HepG2 (cell line): ENCODE results near the gene FGD5. TPM values are rescaled to one million over a fixed set of nuclear protein-coding genes. Genes with fewer than 3 reads are reported as not detected.

Experiments used
- ATAC-seq: fragments of 200-7000 bp; cut with Tn5 transposase; 3 replicates; pipeline ENCODE4 v1.9.1; 2020; ENCODE audit warnings: mild to moderate bottlenecking, moderate library complexity
- BruUV-seq: library from RNA; stranded (reverse); fragments of 400-500 nt; replicated peaks from 2 replicates; lab custom pipeline; 2021; lab: Mats Ljungman, UMichigan
- CTCF ChIA-PET: fragments of 300-600 bp; formaldehyde crosslinking; extraction: SDS; loops from one replicate; lab custom pipeline; 2021; ENCODE audit warnings: low total read pairs, inconsistent platforms, low intra/inter-chr PET ratio; lab: Yijun Ruan, JAX
- POLR2A ChIA-PET: fragments of 350-600 bp; sonication (Branson Sonifier 250); formaldehyde crosslinking; loops from one replicate; lab custom pipeline; 2020; ENCODE audit warnings: antibody characterized with exemption, inconsistent platforms; lab: Yijun Ruan, JAX
- DNase-seq: peaks from one replicate; pipeline ENCODE4 v3.0.0-alpha.2; 2015; ENCODE audit warnings: low spot score
- FAIRE-seq: peaks from 3 replicates; lab custom pipeline; 2011; peaks lifted over from hg19 to GRCh38; lab: Jason Lieb, UNC
- H2AFZ ChIP-seq: one replicate; pipeline ENCODE4 v1.6.1; 2011; ENCODE audit warnings: low read length, inconsistent platforms
- H3K27ac ChIP-seq: fragments of 300-600 bp; 3 replicates; pipeline ENCODE4 v1.8.0; 2011; ENCODE audit warnings: mixed run types, mild to moderate bottlenecking, mixed read lengths, low read length, inconsistent platforms; ENCODE audit not compliant: insufficient read depth; ENCODE audit errors: extremely low read length
- H3K27me3 ChIP-seq, 2 experiments: fragments of 200-600 bp in 1 of 2; 2 replicates in 1 of 2; 3 replicates in 1 of 2; pipeline versions ENCODE4 v1.6.0 to v1.8.0; 2011; ENCODE audit warnings: low read length in 2 of 2, mild to moderate bottlenecking in 2 of 2, moderate library complexity in 2 of 2, inconsistent platforms in 1 of 2; ENCODE audit not compliant: insufficient read depth in 2 of 2, control insufficient read depth in 1 of 2
- H3K36me3 ChIP-seq, 2 experiments: fragments of 200-600 bp in 1 of 2; replicated peaks in 1 of 2; 2 replicates in 1 of 2; 3 replicates in 1 of 2; pipeline versions ENCODE4 v1.5.1 to v1.8.0; 2011; ENCODE audit warnings: low read length in 2 of 2, inconsistent platforms in 1 of 2; ENCODE audit not compliant: insufficient read depth in 2 of 2, control insufficient read depth in 1 of 2
- H3K4me1 ChIP-seq: 2 replicates; pipeline ENCODE4 v1.5.1; 2012; ENCODE audit warnings: low read length, inconsistent platforms; ENCODE audit not compliant: insufficient read depth
- H3K4me2 ChIP-seq: 2 replicates; pipeline ENCODE4 v1.6.0; 2011; ENCODE audit warnings: low read depth, low read length, inconsistent platforms
- H3K4me3 ChIP-seq, 3 experiments: fragments of 200-600 bp in 1 of 3; sonication (generic), shearing (Covaris generic) in 1 of 3; replicated peaks in 1 of 3; 2 replicates each; pipeline ENCODE4 v1.5.1; 2011 to 2016; ENCODE audit warnings: low read length in 3 of 3, inconsistent platforms in 2 of 3, low read depth in 2 of 3, mild to moderate bottlenecking in 2 of 3, control low read depth in 1 of 3, mixed read lengths in 1 of 3; ENCODE audit not compliant: insufficient read depth in 1 of 3
- H3K79me2 ChIP-seq: one replicate; pipeline ENCODE4 v1.6.1; 2011; ENCODE audit warnings: low read length, inconsistent platforms; ENCODE audit not compliant: insufficient read depth
- H3K9ac ChIP-seq: 2 replicates; pipeline ENCODE4 v1.6.0; 2011; ENCODE audit warnings: mild to moderate bottlenecking, low read depth, low read length, inconsistent platforms; ENCODE audit not compliant: insufficient read depth
- H3K9me3 ChIP-seq: 2 replicates; pipeline ENCODE4 v1.5.1; 2012; ENCODE audit warnings: mild to moderate bottlenecking, low read length
- H4K20me1 ChIP-seq: 2 replicates; pipeline ENCODE4 v1.6.0; 2011; ENCODE audit warnings: inconsistent platforms, mild to moderate bottlenecking, low read length, moderate library complexity; ENCODE audit not compliant: insufficient read depth
- DPF2 ChIP-seq: sonication (generic); formaldehyde crosslinking; IDR thresholded peaks from 2 replicates; pipeline ENCODE4 v1.4.0; 2020; ENCODE audit warnings: mild to moderate bottlenecking, low read depth, missing genetic modification reagents, borderline replicate concordance
- GATA4 ChIP-seq: sonication (generic); IDR thresholded peaks from 2 replicates; pipeline ENCODE4 v1.6.1; 2016; ENCODE audit warnings: antibody characterized with exemption, low read depth, borderline replicate concordance
- HOXD1 ChIP-seq: sonication (generic); formaldehyde crosslinking; IDR thresholded peaks from 2 replicates; pipeline ENCODE4 v1.5.0; 2020; ENCODE audit warnings: missing genetic modification reagents
- KDM2A ChIP-seq: sonication (generic); formaldehyde crosslinking; IDR thresholded peaks from 2 replicates; pipeline ENCODE4 v1.4.0; 2020; ENCODE audit warnings: low read depth, missing genetic modification reagents, borderline replicate concordance
- KMT2B ChIP-seq: IDR thresholded peaks from 2 replicates; pipeline ENCODE4 v1.6.1; 2016; ENCODE audit warnings: missing genetic modification reagents, missing compliant biosample characterization
- RBM39 ChIP-seq: fragments of 200-400 bp; formaldehyde crosslinking; IDR thresholded peaks from one replicate; pipeline ENCODE4 v1.6.1; 2018; ENCODE audit warnings: antibody characterized with exemption, mild to moderate bottlenecking, low read depth, low read length; ENCODE audit not compliant: poor library complexity, severe bottlenecking
- SP4 ChIP-seq: sonication (generic); formaldehyde crosslinking; IDR thresholded peaks from 2 replicates; pipeline ENCODE4 v1.8.1; 2023; ENCODE audit warnings: mild to moderate bottlenecking, missing genetic modification reagents
- ZBTB21 ChIP-seq: sonication (generic); formaldehyde crosslinking; IDR thresholded peaks from 2 replicates; pipeline ENCODE4 v1.4.0; 2020; ENCODE audit warnings: missing genetic modification reagents
- ZNF260 ChIP-seq: sonication (generic); formaldehyde crosslinking; IDR thresholded peaks from 2 replicates; pipeline ENCODE4 v1.4.0; 2020; ENCODE audit warnings: missing genetic modification reagents, low read depth, mild to moderate bottlenecking, borderline replicate concordance
- ZNF644 ChIP-seq: IDR thresholded peaks from 2 replicates; pipeline ENCODE4 v1.6.1; 2016; ENCODE audit warnings: low read depth
- WGBS: methylation state at CpG from one replicate; pipeline ENCODE4 v1.1.6; 2017; ENCODE audit warnings: low lambda C conversion rate; 5-methylcytosine and 5-hydroxymethylcytosine counted together
- in situ Hi-C: cut with HindIII; loops from 2 replicates; pipeline ENCODE4 v1.10.0; 2017; ENCODE audit warnings: low pct_unique_long_range_greater_than_20kb; ENCODE audit not compliant: extremely low pct_ligation_motif_present
- intact Hi-C: fragments of 100-400 bp; cut with micrococcal nuclease; formaldehyde crosslinking; loops from one replicate; pipeline ENCODE4 v1.10.0; 2022; ENCODE audit not compliant: unreplicated experiment
- polyA plus RNA-seq, 8 experiments: library from polyadenylated mRNA; depleted of rRNA in 3 of 8; stranded (reverse) in 7 of 8; unstranded in 1 of 8; fragments of >200 nt; fragmentation: Illumina TruSeq in 4 of 8; extraction: Trizol in 4 of 8; gene quantifications; 2 replicates each; pipeline versions ENCODE4 v1.2.1 to v1.2.3, GENCODE V29; 2011 to 2016; ENCODE audit warnings: low read depth in 4 of 8, missing spikeins in 1 of 8, mixed read lengths in 1 of 8; ENCODE audit not compliant: insufficient read depth in 1 of 8
- total RNA-seq, 5 experiments: library from RNA; depleted of rRNA; stranded (reverse); fragments of >200 nt; fragmentation: Illumina TruSeq; extraction: Trizol; gene quantifications; 2 replicates each; pipeline ENCODE4 v1.2.3, GENCODE V29; 2016; ENCODE audit warnings: low read depth in 1 of 5
- TF ChIP-seq, protein P1 (sequence below): sonication (generic); formaldehyde crosslinking; conservative IDR thresholded peaks from 2 replicates; pipeline ENCODE4 v1.8.0; 2022; ENCODE audit warnings: low read depth, missing genetic modification reagents
- TF ChIP-seq, protein P2 (sequence below): sonication (generic); formaldehyde crosslinking; IDR thresholded peaks from 2 replicates; pipeline ENCODE4 v1.4.0; 2020; ENCODE audit warnings: missing genetic modification reagents, borderline replicate concordance
- TF ChIP-seq, protein P3 (sequence below): sonication (generic); formaldehyde crosslinking; IDR thresholded peaks from 2 replicates; pipeline ENCODE4 v1.4.0; 2020; ENCODE audit warnings: missing genetic modification reagents, mild to moderate bottlenecking, borderline replicate concordance
- TF ChIP-seq, protein P4 (sequence below): sonication (generic); formaldehyde crosslinking; IDR thresholded peaks from 2 replicates; pipeline ENCODE4 v1.4.0; 2020; ENCODE audit warnings: mild to moderate bottlenecking, missing genetic modification reagents
- TF ChIP-seq, protein P5 (sequence below): sonication (generic); formaldehyde crosslinking; IDR thresholded peaks from 2 replicates; pipeline ENCODE4 v1.8.0; 2022; ENCODE audit warnings: missing genetic modification reagents, mild to moderate bottlenecking, borderline replicate concordance

Gene FGD5
- total and polyA plus RNA-seq, 2 of the 13 experiments (the other 11 are each of a cell fraction or from before 2014, with no cell fraction given) = 0.17 TPM; not detected in 1

DNA sequence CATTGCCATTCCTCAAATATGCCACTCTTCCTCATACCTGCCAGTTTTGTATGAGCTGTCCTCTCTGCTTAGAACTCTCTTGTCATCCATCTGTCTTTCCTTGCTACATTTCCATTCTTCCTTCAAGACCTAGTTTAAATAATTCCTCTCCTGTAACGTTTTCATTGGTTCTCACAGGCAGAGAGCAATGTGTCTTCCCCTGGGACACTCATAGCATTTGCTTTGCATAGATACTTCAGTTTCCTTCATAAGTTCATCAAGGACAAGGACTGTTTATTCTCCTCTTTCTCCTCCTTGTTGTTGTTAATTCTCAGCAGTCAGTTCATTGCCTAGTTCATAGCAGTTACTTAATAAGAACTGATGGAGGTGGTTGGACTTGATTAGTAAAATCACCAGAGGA lies 139.2 kb downstream of the FGD5 start (continued):
- TF ChIP-seq, protein P1, sequence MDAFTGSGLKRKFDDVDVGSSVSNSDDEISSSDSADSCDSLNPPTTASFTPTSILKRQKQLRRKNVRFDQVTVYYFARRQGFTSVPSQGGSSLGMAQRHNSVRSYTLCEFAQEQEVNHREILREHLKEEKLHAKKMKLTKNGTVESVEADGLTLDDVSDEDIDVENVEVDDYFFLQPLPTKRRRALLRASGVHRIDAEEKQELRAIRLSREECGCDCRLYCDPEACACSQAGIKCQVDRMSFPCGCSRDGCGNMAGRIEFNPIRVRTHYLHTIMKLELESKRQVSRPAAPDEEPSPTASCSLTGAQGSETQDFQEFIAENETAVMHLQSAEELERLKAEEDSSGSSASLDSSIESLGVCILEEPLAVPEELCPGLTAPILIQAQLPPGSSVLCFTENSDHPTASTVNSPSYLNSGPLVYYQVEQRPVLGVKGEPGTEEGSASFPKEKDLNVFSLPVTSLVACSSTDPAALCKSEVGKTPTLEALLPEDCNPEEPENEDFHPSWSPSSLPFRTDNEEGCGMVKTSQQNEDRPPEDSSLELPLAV = no peak
- TF ChIP-seq KMT2B (CRISPR knock-in tag) = no peak
- TF ChIP-seq RBM39 = no peak
- no peak for TF ChIP-seq KDM2A (CRISPR knock-in tag)
- TF ChIP-seq SP4 (CRISPR knock-in tag) = no peak

DNA sequence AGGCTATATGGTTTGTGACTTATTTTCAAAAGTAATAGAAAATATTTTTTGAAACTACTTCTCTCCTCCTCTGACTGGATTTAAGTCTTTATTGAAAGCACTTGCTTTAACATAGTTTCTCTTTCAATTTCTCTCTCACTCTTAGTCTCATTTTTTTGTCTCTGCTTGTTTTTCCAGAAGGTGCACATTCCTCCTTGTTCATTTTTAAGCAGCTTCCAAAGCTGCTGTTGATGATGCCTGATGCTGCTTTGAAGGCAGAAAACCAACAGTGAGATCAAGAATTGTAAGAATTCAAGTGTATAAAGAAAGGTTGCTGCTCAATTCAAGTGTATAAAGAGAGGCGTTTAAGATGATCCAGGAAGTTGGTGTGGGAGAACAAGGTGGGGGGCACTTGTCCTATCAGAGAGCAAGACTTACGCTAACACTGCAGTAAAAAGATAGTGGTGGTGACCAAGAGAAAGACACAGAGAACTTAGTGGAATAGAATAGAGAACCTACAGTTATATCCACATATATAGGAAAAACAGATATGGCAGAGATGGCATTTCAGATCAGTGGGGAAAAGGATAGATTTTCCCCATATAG lies 140.7 kb downstream of the FGD5 start:
- Histone ChIP-seq H4K20me1 (peaks cover under 1% of the 10 kb centered on the region; the same call in 1 of the 2 replicates), H3K36me3 (peaks cover 0 to 28% of the 10 kb centered on the region in 2 experiments; a peak in 3 of 5 replicates), H3K9me3 (no peaks in the 10 kb centered on the region), H3K27ac (no peak overlapping the region), H3K9ac (no peak overlapping the region), H3K79me2 (peaks cover 38% of the 10 kb centered on the region), H2AFZ (no peak overlapping the region), H3K4me3 (no peak overlapping the region), H3K4me1 (peaks cover 12% of the 10 kb centered on the region; the same call in 1 of the 2 replicates), H3K4me2 (no peak overlapping the region), H3K27me3 (no peaks in the 10 kb centered on the region)
- POLR2A ChIA-PET = no interaction called here
- no TSS peak for BruUV-seq
- CTCF ChIA-PET = no interaction called here
- no peak for DNase-seq
- ATAC-seq = no peak
- in situ Hi-C loops (no loop called here), intact Hi-C loops (no loop called here)
- WGBS = 99% methylated on average over 2 of the region's 2 CpGs
- no peak for FAIRE-seq
- TF ChIP-seq, protein P2, sequence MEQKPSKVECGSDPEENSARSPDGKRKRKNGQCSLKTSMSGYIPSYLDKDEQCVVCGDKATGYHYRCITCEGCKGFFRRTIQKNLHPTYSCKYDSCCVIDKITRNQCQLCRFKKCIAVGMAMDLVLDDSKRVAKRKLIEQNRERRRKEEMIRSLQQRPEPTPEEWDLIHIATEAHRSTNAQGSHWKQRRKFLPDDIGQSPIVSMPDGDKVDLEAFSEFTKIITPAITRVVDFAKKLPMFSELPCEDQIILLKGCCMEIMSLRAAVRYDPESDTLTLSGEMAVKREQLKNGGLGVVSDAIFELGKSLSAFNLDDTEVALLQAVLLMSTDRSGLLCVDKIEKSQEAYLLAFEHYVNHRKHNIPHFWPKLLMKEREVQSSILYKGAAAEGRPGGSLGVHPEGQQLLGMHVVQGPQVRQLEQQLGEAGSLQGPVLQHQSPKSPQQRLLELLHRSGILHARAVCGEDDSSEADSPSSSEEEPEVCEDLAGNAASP (CRISPR knock-in tag) = no peak
- no peak for TF ChIP-seq ZBTB21 (CRISPR knock-in tag)
- TF ChIP-seq, protein P3, sequence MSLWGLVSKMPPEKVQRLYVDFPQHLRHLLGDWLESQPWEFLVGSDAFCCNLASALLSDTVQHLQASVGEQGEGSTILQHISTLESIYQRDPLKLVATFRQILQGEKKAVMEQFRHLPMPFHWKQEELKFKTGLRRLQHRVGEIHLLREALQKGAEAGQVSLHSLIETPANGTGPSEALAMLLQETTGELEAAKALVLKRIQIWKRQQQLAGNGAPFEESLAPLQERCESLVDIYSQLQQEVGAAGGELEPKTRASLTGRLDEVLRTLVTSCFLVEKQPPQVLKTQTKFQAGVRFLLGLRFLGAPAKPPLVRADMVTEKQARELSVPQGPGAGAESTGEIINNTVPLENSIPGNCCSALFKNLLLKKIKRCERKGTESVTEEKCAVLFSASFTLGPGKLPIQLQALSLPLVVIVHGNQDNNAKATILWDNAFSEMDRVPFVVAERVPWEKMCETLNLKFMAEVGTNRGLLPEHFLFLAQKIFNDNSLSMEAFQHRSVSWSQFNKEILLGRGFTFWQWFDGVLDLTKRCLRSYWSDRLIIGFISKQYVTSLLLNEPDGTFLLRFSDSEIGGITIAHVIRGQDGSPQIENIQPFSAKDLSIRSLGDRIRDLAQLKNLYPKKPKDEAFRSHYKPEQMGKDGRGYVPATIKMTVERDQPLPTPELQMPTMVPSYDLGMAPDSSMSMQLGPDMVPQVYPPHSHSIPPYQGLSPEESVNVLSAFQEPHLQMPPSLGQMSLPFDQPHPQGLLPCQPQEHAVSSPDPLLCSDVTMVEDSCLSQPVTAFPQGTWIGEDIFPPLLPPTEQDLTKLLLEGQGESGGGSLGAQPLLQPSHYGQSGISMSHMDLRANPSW (CRISPR knock-in tag) = no peak
- TF ChIP-seq, protein P4, sequence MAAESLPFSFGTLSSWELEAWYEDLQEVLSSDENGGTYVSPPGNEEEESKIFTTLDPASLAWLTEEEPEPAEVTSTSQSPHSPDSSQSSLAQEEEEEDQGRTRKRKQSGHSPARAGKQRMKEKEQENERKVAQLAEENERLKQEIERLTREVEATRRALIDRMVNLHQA (CRISPR knock-in tag) = no peak
- no peak for TF ChIP-seq GATA4
- TF ChIP-seq HOXD1 (CRISPR knock-in tag) = no peak
- no peak for TF ChIP-seq DPF2 (CRISPR knock-in tag)
- TF ChIP-seq, protein P5, sequence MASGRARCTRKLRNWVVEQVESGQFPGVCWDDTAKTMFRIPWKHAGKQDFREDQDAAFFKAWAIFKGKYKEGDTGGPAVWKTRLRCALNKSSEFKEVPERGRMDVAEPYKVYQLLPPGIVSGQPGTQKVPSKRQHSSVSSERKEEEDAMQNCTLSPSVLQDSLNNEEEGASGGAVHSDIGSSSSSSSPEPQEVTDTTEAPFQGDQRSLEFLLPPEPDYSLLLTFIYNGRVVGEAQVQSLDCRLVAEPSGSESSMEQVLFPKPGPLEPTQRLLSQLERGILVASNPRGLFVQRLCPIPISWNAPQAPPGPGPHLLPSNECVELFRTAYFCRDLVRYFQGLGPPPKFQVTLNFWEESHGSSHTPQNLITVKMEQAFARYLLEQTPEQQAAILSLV (CRISPR knock-in tag) = no peak
- no peak for TF ChIP-seq ZNF644 (CRISPR knock-in tag)
- TF ChIP-seq ZNF260 (CRISPR knock-in tag) = no peak
